CD4-positive, alpha-beta T cell treated with Interferon gamma for 1 hour (primary cell): Measurements from ENCODE around the gene ACTBL2.
"Not testable (repeated sequence)": the region's sequence is repeated elsewhere in the genome, so short reads cannot be mapped to it uniquely, and the experiment has no call there.

Experiments used
- DNase-seq: peaks from one replicate; pipeline ENCODE4 v3.0.0-alpha.2; 2020

Gene ACTBL2

GRCh38 chr5:57493034-57493433 is 10.4 kb upstream of the ACTBL2 start:
- DNase-seq = no peak

- no peak for DNase-seq
Measured at GRCh38 chr5:57492632-57493031, 10.0 kb upstream of the ACTBL2 start.

GRCh38 chr5:57491369-57491965 is 8.9 kb upstream of the ACTBL2 start:
- DNase-seq = no peak

GRCh38 chr5:57488215-57488955 is 5.8 kb upstream of the ACTBL2 start:
- no peak for DNase-seq

GRCh38 chr5:57486027-57486602 is 3.5 kb upstream of the ACTBL2 start:
- no peak for DNase-seq

GRCh38 chr5:57478826-57479225 is 3.8 kb downstream of the ACTBL2 start:
- DNase-seq = no peak

- DNase-seq = no peak
Measured at GRCh38 chr5:57476601-57477056, 6.0 kb downstream of the ACTBL2 start.

- DNase-seq = no peak
Measured at GRCh38 chr5:57470339-57470738, 12.3 kb downstream of the ACTBL2 start.

GRCh38 chr5:57468481-57469163 is 14.0 kb downstream of the ACTBL2 start:
- no peak for DNase-seq

GRCh38 chr5:57466544-57466943 is 16.1 kb downstream of the ACTBL2 start:
- no peak for DNase-seq

GRCh38 chr5:57460056-57460455 is 22.6 kb downstream of the ACTBL2 start:
- not testable (repeated sequence) for DNase-seq

- DNase-seq = no peak
Measured at GRCh38 chr5:57458443-57458842, 24.2 kb downstream of the ACTBL2 start.

- no peak for DNase-seq
Measured at GRCh38 chr5:57456531-57457135, 26.0 kb downstream of the ACTBL2 start.

GRCh38 chr5:57455511-57456455 is 26.8 kb downstream of the ACTBL2 start:
- no peak for DNase-seq

- DNase-seq = no peak
Measured at GRCh38 chr5:57454896-57455295, 27.7 kb downstream of the ACTBL2 start.

- no peak for DNase-seq
Measured at GRCh38 chr5:57453728-57454127, 28.9 kb downstream of the ACTBL2 start.

- no peak for DNase-seq
Measured at GRCh38 chr5:57452885-57453284, 29.7 kb downstream of the ACTBL2 start.

- DNase-seq = no peak
Measured at GRCh38 chr5:57450991-57451876, 31.4 kb downstream of the ACTBL2 start.

GRCh38 chr5:57448751-57449150 is 33.9 kb downstream of the ACTBL2 start:
- no peak for DNase-seq

GRCh38 chr5:57448287-57448686 is 34.3 kb downstream of the ACTBL2 start:
- DNase-seq = no peak

GRCh38 chr5:57447658-57448057 is 35.0 kb downstream of the ACTBL2 start:
- no peak for DNase-seq
